HG02884 (cell line): ENCODE results near the gene IQCF2.
"Not testable (repeated sequence)": the region's sequence is repeated elsewhere in the genome, so short reads cannot be mapped to it uniquely, and the experiment has no call there.

ENCODE experiments used
- ATAC-seq: cut with Tn5 transposase; IDR thresholded peaks from one replicate; pipeline ENCODE4 v1.9.1; 2021; ENCODE audit warnings: mild to moderate bottlenecking, moderate library complexity; ENCODE audit not compliant: unreplicated experiment

Gene IQCF2

DNA sequence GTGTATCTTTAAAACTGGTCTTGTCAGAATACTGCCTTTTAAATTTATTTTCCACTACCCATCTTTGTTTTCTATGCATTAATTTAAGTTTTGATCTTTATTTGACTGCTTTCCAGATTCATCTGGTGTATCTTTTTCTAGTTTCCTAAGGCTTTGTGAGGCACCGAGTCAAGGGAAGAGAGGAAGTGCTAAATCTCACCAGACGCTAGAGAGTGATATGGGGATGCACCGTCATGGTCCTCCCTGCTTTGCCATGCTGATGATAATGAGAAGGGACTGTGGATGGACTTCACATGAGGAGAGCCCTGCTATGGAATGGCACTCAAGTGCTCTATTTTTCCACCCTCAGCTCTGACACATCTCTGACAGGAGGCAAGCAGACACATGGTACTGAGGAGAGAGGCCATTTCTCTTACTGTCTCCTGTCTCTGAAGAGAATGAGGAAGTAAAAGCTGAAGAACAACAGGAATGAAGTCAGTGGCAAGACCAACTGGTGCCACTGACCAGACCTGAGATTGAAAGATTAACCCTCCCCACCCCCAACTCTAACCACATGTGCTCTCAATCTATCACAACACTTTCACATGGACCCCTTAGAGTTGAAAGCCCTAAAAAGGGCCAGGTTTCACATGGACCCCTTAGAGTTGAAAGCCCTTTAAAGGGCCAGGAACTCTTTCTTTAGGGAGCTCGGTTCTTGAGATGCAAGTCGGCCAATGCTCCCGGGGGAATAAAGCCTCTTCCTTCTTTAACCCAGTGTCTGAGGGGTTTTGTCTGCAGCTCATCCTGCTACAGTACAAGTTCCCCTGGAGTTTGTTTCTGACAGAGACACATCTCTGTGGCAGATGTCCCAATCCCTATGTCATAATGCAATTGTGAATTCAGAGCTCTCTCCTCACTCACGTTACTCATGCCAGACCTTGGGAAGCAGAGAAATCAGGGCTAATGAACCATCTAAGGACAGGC is at the start of gene IQCF2:
IQCF2 (plus strand) TSS at position 913 of the 963 bp plus-strand sequence. CDS start 52 bp downstream, outside the sequence.
- ATAC-seq = no peak

DNA sequence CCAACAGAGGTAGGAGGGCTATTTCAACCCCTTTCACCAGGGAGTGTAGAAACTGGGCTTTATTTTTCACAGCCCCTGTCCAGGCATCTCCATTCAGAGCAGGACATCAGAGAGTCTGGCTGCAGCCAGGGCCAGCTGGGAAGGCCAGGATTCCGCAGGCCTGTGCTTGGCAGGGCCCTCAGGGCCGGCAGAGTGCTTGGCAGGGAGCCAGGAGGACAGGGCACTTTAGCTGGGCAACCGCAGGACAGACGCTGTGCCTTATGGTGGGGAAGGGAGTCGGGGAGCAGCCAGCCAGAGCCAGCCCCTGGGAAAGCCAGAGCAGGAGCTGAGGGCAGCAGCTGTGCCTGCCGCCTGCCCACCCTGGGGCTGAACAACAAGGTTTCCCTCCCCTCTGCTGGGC is 47.9 kb upstream of the IQCF2 start:
- ATAC-seq = no peak

DNA sequence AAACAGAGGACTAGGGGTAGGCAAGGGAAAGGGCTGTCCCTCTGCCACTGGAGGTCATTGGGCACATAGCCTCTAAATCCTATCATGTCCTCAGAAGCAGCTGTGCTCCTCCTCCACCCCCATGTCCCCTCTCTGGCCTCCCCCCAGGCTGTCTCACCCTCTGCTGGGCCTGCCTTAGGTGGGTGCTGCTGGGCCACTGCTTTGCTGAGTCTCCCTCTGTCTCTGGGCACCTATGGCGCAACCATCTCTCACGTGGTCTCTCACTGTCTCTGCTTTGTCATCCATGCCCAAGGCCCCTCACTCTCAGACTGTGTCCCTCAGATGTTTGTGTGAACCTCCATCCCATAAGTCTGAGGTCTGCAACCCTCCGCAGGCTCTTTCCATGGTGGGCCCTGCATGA is 47.4 kb upstream of the IQCF2 start:
- ATAC-seq = no peak

DNA sequence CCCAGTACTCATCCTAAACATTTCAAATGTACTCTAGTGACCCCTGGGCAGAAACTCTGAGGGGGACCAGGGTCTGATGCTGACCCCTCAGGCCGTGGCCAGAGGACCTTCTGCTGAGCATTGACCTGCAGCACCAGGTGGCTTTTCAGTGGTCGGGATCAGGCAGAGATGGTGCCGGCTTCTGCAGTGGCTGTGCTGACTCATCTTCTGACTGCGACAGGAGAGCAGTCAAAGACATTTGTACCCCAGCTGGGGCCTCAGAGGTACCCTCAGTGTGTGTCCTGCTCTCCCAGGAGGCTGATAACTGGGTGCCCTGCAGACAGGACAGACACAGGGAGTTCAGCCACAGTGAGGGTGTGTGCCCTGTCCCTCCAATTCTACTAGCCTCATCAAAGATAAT is 45.8 kb upstream of the IQCF2 start:
- ATAC-seq = no peak

DNA sequence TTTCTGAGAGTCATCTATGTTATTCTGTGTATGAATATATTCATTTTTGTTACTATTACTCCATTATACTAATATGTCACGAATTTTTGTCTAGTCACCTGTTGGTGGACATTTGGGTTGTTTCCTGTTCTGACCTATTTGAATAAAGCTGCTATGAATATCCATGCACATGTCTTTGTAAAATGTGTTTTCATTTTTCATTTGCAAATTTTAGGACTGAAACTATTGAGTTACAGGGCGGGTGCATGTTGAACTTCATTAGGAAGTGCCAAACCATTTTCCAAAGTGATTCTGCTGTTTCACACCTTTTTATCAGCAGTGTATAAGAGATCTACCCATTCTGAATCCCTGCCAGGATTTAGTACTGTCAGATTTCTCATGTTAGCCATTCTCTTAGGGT is 44.7 kb upstream of the IQCF2 start:
- ATAC-seq = no peak

DNA sequence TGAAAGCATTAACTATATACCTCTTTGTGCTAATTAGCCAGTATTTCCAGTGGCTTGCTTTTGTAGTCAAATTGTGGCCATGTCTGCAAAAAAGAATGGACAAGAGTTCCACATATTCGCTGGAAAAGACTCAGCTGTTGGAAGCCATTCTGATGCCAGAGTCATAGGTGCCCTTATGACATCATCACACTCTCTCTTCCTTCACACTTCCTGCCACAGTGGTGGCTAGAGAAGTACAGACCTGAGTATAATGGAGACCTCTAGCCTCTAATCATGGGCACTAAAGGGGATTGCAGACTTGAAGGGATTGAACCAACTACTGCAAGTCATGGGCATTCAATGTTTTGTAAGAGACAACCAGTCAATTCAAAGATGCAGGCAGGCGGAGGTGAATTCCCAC is 44.0 kb upstream of the IQCF2 start:
- ATAC-seq = no peak

DNA sequence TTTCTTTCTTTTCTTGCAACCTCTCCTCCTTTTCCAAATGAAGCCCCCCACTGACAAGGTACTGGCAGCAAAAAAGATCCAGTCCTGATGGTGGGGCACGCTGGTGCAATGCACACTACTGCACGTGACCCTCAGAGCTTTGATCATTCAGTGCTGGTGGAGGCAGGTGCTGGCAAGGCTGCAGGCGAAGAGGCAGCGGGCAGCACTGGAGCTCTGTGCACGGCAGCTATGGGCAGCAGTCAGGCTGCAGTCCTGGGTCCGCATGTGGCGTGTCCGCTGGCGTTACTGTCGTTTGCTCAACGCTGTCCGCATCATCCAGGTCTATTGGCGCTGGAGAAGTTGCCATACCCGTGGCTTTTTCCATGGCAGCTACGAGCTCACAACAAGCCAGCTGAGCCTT is 42.3 kb upstream of the IQCF2 start:
- no peak for ATAC-seq

DNA sequence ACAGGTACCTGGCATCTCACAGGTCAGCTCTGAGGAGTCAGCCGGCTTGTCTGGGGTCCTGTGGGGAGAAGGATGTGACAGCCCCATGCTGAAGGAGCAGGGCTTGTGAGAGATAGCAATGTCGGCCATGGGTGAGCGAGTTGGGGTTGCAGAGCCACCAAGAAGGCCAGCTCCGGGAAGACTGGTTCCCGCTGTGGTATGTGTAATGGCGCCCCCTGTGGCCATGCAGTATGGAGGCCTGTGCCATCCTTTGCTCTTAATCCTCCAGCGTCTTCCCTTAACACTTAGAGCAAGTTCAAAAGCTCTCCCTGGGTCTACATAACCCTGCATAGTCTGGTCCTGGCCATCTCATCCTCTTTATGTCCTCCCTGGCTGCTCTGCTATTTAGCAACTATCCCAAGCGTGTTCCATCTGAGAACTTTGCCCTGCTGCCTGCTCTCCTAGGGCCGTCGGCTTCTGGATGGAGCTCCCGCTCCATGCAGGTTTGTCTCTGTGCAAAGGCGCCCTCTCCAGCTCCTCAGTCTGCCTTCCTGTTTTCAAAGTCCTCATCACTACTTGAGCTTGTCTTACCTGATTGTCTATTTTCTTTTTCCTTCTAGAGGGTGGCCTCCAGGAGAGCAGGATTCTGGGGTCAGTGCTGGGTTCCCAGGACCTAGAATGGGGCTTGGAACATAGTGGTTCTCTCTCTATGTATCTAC is 41.6 kb upstream of the IQCF2 start:
- ATAC-seq = no peak

DNA sequence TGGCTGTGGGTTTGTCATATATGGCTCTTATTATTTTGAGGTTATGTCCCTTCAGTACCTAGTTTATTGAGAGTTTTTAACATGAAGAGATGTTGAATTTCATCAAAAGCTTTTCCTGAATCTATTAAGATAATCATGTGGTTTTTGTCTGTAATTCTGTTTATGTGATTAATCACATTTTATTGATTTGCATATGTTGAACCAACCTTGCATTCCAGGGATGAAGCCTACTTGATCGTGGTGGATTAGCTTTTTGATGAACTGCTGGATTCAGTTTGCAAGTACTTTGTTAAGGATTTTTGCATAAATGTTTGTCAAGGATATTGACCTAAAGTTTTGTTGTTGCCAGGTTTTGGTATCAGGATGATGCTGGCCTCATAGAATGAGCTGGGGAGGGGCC is 33.1 kb upstream of the IQCF2 start:
- no peak for ATAC-seq

DNA sequence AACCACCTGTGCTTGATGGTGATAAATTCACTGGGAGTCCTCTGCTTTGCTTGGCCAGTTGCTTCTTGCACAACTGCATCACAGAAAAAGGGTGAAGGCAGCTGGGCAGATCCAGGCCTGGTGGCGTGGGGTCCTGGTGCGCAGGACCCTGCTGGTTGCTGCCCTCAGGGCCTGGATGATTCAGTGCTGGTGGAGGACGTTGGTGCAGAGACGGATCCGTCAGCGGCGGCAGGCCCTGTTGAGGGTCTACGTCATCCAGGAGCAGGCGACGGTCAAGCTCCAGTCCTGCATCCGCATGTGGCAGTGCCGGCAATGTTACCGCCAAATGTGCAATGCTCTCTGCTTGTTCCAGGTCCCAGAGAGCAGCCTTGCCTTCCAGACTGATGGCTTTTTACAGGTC is 31.1 kb upstream of the IQCF2 start:
- no peak for ATAC-seq

DNA sequence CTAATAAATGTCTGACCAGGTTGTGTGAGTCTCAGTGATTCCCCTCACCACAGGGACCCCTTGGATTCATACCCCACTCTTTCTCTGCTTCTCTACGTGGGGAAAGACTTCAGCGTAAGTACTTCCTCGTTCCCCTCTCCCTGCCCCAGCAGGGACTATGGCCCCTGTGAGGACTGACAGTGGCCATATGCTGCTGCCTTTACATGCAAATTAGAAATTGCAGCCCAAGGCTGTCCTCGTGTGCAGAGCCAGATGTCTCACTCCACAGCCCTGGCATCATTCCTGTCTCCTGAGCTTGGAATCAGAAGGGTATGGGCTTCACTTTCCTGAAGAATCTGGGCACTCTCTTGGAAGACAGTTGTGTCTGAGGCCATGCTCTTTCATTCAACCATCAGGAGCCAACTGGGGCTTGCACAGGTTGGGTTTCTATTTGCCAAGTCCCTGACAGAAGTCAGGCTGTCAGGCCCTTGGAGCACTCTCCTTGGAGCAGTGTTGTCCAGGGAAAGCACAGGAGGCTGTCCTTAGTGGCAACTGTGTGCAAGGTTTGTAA is 30.5 kb upstream of the IQCF2 start:
- ATAC-seq = no peak

DNA sequence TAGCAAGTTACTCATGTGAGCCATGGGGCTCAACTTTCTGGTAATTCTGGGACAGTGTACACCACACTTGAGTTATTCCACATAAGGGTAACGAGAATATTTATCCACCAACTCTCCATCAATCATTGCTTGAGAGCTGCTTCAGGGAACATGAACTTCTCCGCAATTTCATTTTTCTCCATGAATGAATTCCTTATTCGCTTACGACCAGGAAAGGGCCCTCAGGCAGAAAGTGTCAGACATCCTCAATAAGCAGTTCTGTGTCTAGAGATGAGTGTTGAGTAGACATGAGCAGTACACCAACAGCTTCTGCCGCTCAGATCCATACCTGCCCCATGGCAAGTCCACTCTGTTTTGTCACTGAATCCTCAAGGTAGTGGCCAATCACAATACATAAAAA is 24.8 kb upstream of the IQCF2 start:
- ATAC-seq = no peak

DNA sequence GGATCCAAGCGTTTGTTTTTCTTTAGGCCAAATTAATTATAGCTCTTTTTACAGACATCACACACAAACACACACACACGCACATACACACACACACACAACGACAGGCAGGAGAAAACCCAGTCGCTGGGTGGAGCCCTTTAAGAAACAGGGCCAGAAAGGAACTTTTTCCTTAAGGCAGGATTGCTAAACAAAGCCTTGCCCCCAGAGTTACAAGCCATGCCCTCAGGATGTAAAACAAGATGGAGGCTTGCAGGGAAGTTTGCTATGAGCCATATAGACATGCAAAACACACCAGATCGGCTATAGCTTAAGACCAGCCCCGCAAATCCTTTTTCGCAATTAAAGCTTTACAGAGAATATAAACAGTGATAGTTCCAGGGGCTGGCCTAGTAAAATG is 16.3 kb upstream of the IQCF2 start:
- ATAC-seq = no peak

DNA sequence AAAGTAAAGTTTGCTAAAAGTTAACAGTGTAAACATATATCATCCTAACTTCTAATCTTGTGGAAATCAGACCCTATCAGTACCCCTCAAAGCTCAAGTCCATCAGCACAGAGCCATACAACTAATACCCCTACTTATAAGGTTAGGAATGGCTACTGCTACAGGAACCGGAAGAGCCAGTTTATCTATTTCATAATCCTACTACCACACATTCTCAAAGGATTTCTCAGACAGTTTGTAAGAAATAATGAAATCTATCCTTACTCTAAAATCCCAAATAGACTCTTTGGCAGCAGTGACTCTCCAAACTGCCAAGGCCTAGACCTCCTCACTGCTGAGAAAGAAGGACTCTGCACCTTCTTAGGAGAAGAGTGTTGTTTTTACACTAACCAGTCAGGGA is 6.0 kb upstream of the IQCF2 start:
- ATAC-seq = not testable (repeated sequence)

DNA sequence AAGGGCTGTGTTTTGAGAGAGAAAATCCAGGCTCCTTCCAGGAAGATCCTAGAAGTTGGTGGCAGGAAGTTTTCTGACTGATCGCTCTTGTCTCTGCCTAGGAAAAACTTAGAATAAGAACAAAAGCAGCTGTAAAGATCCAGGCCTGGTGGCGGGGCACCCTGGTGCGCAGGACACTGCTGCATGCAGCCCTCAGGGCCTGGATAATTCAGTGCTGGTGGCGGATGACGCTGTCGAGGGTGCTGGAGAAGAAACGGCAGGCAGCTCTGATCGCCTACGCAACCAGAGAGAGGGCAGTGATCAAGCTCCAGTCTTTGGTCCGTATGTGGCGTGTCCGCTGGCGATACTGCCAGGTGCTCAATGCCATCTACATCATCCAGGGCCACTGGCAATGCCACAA is 1.5 kb downstream of the IQCF2 start:
- no peak for ATAC-seq

DNA sequence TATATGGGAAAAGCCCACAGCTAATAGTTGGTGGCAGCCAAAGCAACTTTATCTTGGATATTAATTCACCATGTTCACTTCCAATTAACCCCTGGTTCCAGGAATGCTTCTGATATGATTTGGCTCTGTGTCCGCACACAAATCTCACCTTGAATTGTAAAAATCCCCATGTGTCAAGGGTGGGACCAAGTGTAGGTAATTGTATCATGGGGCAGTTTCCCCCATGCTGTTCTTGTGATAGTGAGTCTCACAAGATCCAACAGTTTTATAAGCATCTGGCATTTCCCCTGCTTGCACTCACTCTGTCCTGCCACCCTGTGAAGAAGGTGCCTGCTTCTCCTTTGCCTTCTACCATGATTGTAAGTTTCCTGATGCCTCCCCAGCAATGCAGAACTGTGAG is 7.5 kb downstream of the IQCF2 start:
- not testable (repeated sequence) for ATAC-seq

DNA sequence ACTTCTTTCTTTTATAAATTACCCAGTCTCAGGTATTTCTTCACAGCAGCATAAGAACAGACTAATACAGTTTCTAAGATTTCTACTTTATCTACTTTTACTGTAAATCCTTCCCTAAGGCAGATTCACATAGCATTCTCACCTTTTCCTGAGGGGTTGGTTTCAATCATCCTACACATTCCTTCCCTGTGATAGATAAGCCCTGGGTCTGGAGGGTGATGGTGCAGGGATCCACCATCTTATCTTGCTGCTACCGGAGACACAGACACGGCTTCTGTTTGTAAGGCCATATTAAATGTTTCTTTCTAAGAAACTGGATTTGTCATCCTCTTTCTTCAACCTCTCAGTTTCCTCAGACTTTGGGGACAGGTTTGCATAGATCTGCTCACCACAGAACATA is 7.9 kb downstream of the IQCF2 start:
- no peak for ATAC-seq

DNA sequence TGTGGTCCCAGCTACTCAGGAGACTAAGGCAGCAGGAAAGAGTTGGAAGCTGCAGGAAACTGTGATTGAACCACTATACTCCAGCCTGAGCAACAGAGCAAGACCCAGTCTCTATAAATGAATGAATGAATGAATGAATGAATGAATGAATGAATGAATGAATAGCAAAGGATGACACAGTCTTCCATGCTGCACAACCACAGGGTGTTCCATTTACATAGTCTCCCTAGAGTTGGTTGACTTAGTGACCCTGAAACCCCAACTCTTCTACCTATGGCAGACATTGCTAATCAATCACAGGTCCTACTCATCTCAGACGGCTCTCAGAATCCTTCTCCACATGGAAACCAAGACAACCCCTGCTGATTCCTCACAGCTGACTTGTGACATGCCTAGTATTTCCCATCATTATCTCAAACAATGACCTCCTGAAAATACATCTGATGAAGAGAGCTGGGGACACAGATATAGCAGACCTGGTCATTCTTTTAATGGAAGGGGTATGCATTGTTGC is 11.9 kb downstream of the IQCF2 start:
- ATAC-seq = no peak

DNA sequence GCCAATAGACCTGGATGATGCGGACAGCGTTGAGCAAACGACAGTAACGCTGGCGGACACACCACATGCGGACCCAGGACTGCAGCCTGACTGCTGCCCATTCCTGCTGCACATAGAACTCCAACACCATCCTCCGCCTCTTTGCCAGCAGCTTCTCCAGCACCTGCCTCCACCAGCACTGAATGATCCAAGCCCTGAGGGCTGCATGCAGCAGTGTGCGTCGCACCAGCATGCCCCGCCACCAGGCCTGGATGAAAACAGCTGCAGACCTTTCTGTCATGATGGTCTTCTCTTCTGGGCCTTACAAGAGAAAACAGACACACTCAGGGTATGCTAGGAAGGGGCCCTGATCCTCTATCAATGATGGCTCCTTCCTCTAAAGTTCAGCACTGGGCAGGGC is 12.5 kb downstream of the IQCF2 start:
- ATAC-seq = no peak

DNA sequence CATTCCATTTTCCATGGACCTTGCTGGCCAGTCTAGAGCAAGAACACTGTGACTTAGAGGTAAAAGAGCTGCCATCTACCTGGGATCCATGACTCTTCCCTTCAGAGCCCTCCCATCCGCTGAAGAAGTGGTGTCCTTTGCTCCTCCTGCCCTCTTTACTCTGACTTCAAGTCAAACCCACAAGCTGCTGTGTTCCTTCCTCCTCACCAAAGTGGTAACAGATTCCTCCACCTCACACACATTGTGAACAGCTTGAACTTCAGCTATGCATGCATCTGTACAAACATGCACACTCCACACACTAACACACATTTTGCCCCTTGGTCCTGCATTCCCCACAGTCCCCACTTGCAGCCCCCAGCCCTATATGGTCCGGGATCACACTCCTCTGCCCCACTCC is 13.0 kb downstream of the IQCF2 start:
- ATAC-seq = no peak

DNA sequence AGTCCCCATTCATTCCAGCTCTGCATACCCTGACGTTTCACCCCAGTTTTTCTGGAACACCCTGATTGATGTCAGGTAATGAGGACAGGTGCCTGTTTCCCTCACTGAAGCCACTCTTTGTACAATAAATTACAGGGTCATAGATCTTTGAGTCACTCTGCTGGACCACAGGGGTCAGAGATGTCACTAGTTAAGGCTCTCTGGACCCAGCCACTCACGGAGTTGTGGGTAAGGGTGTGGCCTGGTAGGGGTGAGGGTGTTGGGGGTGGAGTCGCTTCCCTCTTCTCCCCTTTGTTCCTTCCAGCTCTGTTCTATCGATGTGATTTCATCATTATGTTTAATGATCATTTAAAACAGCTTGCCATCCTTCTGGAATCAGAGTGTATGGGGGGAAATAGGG is 13.5 kb downstream of the IQCF2 start:
- ATAC-seq = no peak

DNA sequence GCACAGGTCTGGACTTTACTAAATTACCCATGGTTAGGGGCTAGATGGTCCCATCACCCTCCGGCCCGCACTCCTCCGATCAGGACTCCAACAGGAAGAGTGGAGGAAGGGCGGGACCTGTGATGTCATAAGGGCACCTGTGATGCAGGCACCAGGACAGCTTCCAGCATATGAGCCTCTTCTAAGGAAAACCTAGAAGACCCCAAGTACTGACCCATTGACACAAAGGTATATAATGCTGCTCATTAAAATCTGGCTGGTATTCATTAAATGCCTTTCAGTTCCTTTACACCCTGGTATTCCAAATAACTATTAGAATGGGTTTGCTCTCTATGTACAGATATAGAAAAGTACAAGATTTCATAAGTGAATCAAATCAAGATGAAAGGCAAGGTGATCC is 14.1 kb downstream of the IQCF2 start, which contains the start of gene IQCF5:
IQCF5 (minus strand) TSS at position 101 of the 400 bp plus-strand sequence; CDS start at position 31, 70 bp downstream.
- no peak for ATAC-seq
